ENCODE results near the gene CSRNP3. TPM values are rescaled to one million over a fixed set of nuclear protein-coding genes. Genes with fewer than 3 reads are reported as not detected.
A peak's percentile ranks its signal among the peaks of the same experiment; 100 is the strongest.

The CSRNP3 gene
- total RNA-seq (2021) (0.41 and 0.85 TPM in 2 replicates), Bru-seq, nascent RNA (percentile 26 among the genes with signal in this experiment), BruChase-seq, experiment 1, labeled RNA remaining after a 2-hour chase (percentile 20 among the genes with signal in this experiment), BruChase-seq, experiment 2, labeled RNA remaining after a 6-hour chase (percentile 16 among the genes with signal in this experiment)
- long read RNA-seq, result 0 reads

GRCh38 chr2:165469417-165469816 lies at the start of gene CSRNP3:
Gene CSRNP3 (plus strand): TSS chr2:165469698. CDS start chr2:165595066, 125,368 bp downstream.
- Histone ChIP-seq H3K36me3 (ENCODE audit: low read depth) (no peaks in the 10 kb centered on the region), H3K9me2 (ENCODE audit: insufficient read depth) (no peaks in the 10 kb centered on the region), H2AFZ (0 out of 2 replicates have a peak within 1 kb of the TSS, but pooled peaks have one; percentile 33), H3K9me3 (ENCODE audit: insufficient read depth, low read depth) (no peaks in the 10 kb centered on the region), H4K20me1 (ENCODE audit: insufficient read depth) (no peaks in the 10 kb centered on the region), H3K27me3 (ENCODE audit: insufficient read depth, low read depth) (no peaks in the 10 kb centered on the region), H3K27ac (no peak within 1 kb of the TSS), H3K4me1 (replicated peaks; ENCODE audit: insufficient read depth) (no peaks in the 10 kb centered on the region), H3K79me2 (ENCODE audit: low read depth) (no peaks in the 10 kb centered on the region), H3F3A (ENCODE audit: insufficient read depth, low read depth) (no peaks in the 10 kb centered on the region), H3K4me2 (no peak within 1 kb of the TSS), H3K4me3 (no peak within 1 kb of the TSS)
- CTCF ChIA-PET, result interaction anchor here (0.7 kb wide), 1 partner anchor 132 kb away, joined by 4 read pairs; no protein-coding TSS in a partner anchor
- no TSS peak for BruUV-seq (replicated peaks)
- intact Hi-C loops (cut with micrococcal nuclease; ENCODE audit: unreplicated experiment), result no loop called here
- TF ChIP-seq, protein P1, sequence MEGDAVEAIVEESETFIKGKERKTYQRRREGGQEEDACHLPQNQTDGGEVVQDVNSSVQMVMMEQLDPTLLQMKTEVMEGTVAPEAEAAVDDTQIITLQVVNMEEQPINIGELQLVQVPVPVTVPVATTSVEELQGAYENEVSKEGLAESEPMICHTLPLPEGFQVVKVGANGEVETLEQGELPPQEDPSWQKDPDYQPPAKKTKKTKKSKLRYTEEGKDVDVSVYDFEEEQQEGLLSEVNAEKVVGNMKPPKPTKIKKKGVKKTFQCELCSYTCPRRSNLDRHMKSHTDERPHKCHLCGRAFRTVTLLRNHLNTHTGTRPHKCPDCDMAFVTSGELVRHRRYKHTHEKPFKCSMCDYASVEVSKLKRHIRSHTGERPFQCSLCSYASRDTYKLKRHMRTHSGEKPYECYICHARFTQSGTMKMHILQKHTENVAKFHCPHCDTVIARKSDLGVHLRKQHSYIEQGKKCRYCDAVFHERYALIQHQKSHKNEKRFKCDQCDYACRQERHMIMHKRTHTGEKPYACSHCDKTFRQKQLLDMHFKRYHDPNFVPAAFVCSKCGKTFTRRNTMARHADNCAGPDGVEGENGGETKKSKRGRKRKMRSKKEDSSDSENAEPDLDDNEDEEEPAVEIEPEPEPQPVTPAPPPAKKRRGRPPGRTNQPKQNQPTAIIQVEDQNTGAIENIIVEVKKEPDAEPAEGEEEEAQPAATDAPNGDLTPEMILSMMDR (conservative IDR thresholded peaks at IDR 0.05), result no peak
- no peak for TF ChIP-seq EZH2 (IDR thresholded peaks at IDR 0.05; ENCODE audit: low read depth)
- POLR2A ChIA-PET (ENCODE audit: unreplicated experiment), result interaction anchor here (0.6 to 0.7 kb wide), 4 partner anchors 15 to 484 kb away, joined by 3 to 10 read pairs (median 6); partner anchors contain the start of gene TTC21B
- DNase-seq, result peak in 1 of 2 experiments; percentile 36

DNA sequence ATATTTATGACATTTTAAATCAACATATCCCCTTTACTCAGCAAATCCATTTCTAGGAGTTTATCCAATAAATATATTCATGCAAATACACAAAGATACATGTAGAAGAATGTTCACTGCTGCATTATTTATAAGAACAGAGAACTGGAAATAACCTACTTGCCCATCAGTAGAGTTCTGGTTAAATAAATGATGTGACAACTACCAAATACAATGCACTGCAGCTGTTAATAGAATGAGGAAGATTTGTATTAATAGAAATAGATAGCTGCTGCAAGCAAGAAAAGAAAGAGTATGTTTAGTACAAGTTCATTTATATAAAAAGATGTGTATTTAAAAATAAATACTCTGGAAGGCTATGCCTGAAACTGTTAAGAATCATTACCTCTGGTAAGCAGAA lies 49.3 kb upstream of the CSRNP3 start:
- no peaks in the 10 kb centered on the region for H3K36me3 ChIP-seq (ENCODE audit: low read depth)
- TF ChIP-seq EZH2 (IDR thresholded peaks at IDR 0.05; ENCODE audit: low read depth), result no peak
- TF ChIP-seq, protein P1 (conservative IDR thresholded peaks at IDR 0.05), result no peak
- CTCF ChIA-PET, result no interaction called here
- no peak overlapping the region for H3K4me2 ChIP-seq
- H3K79me2 ChIP-seq (ENCODE audit: low read depth), result no peaks in the 10 kb centered on the region
- H3K4me1 ChIP-seq (replicated peaks; ENCODE audit: insufficient read depth), result no peaks in the 10 kb centered on the region
- no peaks in the 10 kb centered on the region for H3K27me3 ChIP-seq (ENCODE audit: insufficient read depth, low read depth)
- no peak overlapping the region for H3K27ac ChIP-seq
- H3K4me3 ChIP-seq, result no peak overlapping the region
- POLR2A ChIA-PET (ENCODE audit: unreplicated experiment), result interaction anchor here (0.6 kb wide), 1 partner anchor 49 kb away, joined by 3 read pairs; the partner anchor contains the start of gene CSRNP3
- no peak overlapping the region for H2AFZ ChIP-seq
- H3F3A ChIP-seq (ENCODE audit: insufficient read depth, low read depth), result no peaks in the 10 kb centered on the region
- H3K9me3 ChIP-seq (ENCODE audit: insufficient read depth, low read depth), result no peaks in the 10 kb centered on the region
- no TSS peak for BruUV-seq (replicated peaks)
- H3K9me2 ChIP-seq (ENCODE audit: insufficient read depth), result no peaks in the 10 kb centered on the region
- no peak for DNase-seq
- H4K20me1 ChIP-seq (ENCODE audit: insufficient read depth), result no peaks in the 10 kb centered on the region
- intact Hi-C loops (cut with micrococcal nuclease; ENCODE audit: unreplicated experiment), result no loop called here

- no peaks in the 10 kb centered on the region for H4K20me1 ChIP-seq (ENCODE audit: insufficient read depth)
- intact Hi-C loops (cut with micrococcal nuclease; ENCODE audit: unreplicated experiment), result no loop called here
- no peaks in the 10 kb centered on the region for H3K79me2 ChIP-seq (ENCODE audit: low read depth)
- H3K4me3 ChIP-seq, result no peak overlapping the region
- no TSS peak for BruUV-seq (replicated peaks)
- no peak overlapping the region for H2AFZ ChIP-seq
- H3K27me3 ChIP-seq (ENCODE audit: insufficient read depth, low read depth), result no peaks in the 10 kb centered on the region
- no peak overlapping the region for H3K27ac ChIP-seq
- no peaks in the 10 kb centered on the region for H3F3A ChIP-seq (ENCODE audit: insufficient read depth, low read depth)
- CTCF ChIA-PET, result no interaction called here
- POLR2A ChIA-PET (ENCODE audit: unreplicated experiment), result no interaction called here
- DNase-seq, result no peak
- H3K4me2 ChIP-seq, result no peak overlapping the region
- H3K9me2 ChIP-seq (ENCODE audit: insufficient read depth), result no peaks in the 10 kb centered on the region
- no peaks in the 10 kb centered on the region for H3K36me3 ChIP-seq (ENCODE audit: low read depth)
- no peak for TF ChIP-seq EZH2 (IDR thresholded peaks at IDR 0.05; ENCODE audit: low read depth)
- no peaks in the 10 kb centered on the region for H3K4me1 ChIP-seq (replicated peaks; ENCODE audit: insufficient read depth)
- no peaks in the 10 kb centered on the region for H3K9me3 ChIP-seq (ENCODE audit: insufficient read depth, low read depth)
Measured at GRCh38 chr2:165423081-165423480, 46.4 kb upstream of the CSRNP3 start.
